Left renal pelvis (tissue), 4 donors: ENCODE data around the gene TBL3. TPM values are rescaled to one million over a fixed set of nuclear protein-coding genes. Genes with fewer than 3 reads are reported as not detected.

Experiments
- DNase-seq, 4 donors: peaks; one replicate each; pipeline ENCODE4 v3.0.0-alpha.2; 2013; ENCODE audit warnings: low read depth in 4 of 4, low spot score in 3 of 4
- polyA plus RNA-seq, 4 donors: library from polyadenylated mRNA; unstranded; fragments of 120-200 nt; gene quantifications; one replicate each; pipeline ENCODE4 v1.2.1, GENCODE V29; 2013; ENCODE audit not compliant: insufficient read length in 4 of 4

Gene TBL3
- polyA plus RNA-seq, 4 donors, result 25.1 to 46.9 (median 29.1) TPM

GRCh38 chr16:2031081-2031577 is 59.3 kb downstream of the TBL3 start:
- no peak for DNase-seq

Other genes starting within 250 kb of the TBL3 start
- 10 to 100 TPM; 18.7 to 46.6 (median 22.9) TPM for gene NME3, start 200.5 kb upstream of the TBL3 start, polyA plus RNA-seq
- gene EME2, start 199.2 kb upstream of the TBL3 start, polyA plus RNA-seq, result 10 to 100 TPM in 1 of 4 donors, 1 to 10 TPM in 3; 5.7 to 16.1 (median 8.0) TPM
- gene MRPS34, start 198.9 kb upstream of the TBL3 start, polyA plus RNA-seq, result 10 to 100 TPM; 37.1 to 89.4 (median 57.9) TPM
- gene SPSB3, start 189.5 kb upstream of the TBL3 start, polyA plus RNA-seq, result 10 to 100 TPM; 31.4 to 53.3 (median 35.4) TPM
- 10 to 100 TPM; 32.7 to 58.6 (median 34.8) TPM for gene NUBP2, start 189.1 kb upstream of the TBL3 start, polyA plus RNA-seq
- 1 to 10 TPM in 3 of 4 donors, under 1 TPM in 1; 0.15 to 3.6 (median 1.6) TPM for gene IGFALS, start 178.3 kb upstream of the TBL3 start, polyA plus RNA-seq
- 10 to 100 TPM; 29.7 to 51.8 (median 31.9) TPM for gene HAGH, start 145.2 kb upstream of the TBL3 start, polyA plus RNA-seq
- gene FAHD1, start 144.8 kb upstream of the TBL3 start, polyA plus RNA-seq, result 10 to 100 TPM; 22.5 to 46.7 (median 34.7) TPM
- 1 to 10 TPM in 2 of 4 donors, under 1 TPM in 2; 0.25 to 3.1 (median 1.00) TPM for gene MEIOB, start 99.9 kb upstream of the TBL3 start, polyA plus RNA-seq
- under 1 TPM in 3 of 4 donors, not detected in 1; 0.27 to 0.63 (median 0.42) TPM for gene HS3ST6, start 53.6 kb upstream of the TBL3 start, polyA plus RNA-seq
- 10 to 100 TPM; 12.7 to 78.7 (median 58.5) TPM for gene MSRB1, start 28.9 kb upstream of the TBL3 start, polyA plus RNA-seq
- gene RPL3L, start 17.4 kb upstream of the TBL3 start, polyA plus RNA-seq, result under 1 TPM; 0.09 to 0.34 (median 0.13) TPM
- gene NDUFB10, start 12.5 kb upstream of the TBL3 start, polyA plus RNA-seq, result 100 to 1,000 TPM in 3 of 4 donors, 10 to 100 TPM in 1; 86.4 to 134 (median 128) TPM
- gene RPS2, start 7.2 kb upstream of the TBL3 start, polyA plus RNA-seq, result 1,000 to 10,000 TPM; 1,831 to 2,075 (median 1,960) TPM
- gene RNF151, start 5.2 kb upstream of the TBL3 start, polyA plus RNA-seq, result not detected
- gene NOXO1, start 9.4 kb downstream of the TBL3 start, polyA plus RNA-seq, result 1 to 10 TPM in 1 of 4 donors, under 1 TPM in 3; 0.45 to 3.0 (median 0.78) TPM
- 10 to 100 TPM; 17.3 to 29.2 (median 23.9) TPM for gene GFER, start 12.1 kb downstream of the TBL3 start, polyA plus RNA-seq
- gene SYNGR3, start 17.9 kb downstream of the TBL3 start, polyA plus RNA-seq, result 1 to 10 TPM; 1.7 to 3.1 (median 1.9) TPM
- gene ZNF598, start 37.8 kb downstream of the TBL3 start, polyA plus RNA-seq, result 10 to 100 TPM; 16.9 to 28.3 (median 18.9) TPM
- 10 to 100 TPM in 1 of 4 donors, 1 to 10 TPM in 3; 4.2 to 12.3 (median 7.3) TPM for gene NPW, start 47.7 kb downstream of the TBL3 start, polyA plus RNA-seq
- gene NHERF2, start 54.8 kb downstream of the TBL3 start, polyA plus RNA-seq, result 100 to 1,000 TPM; 102 to 161 (median 104) TPM
- gene NTHL1, start 75.8 kb downstream of the TBL3 start, polyA plus RNA-seq, result 10 to 100 TPM; 15.8 to 27.1 (median 17.5) TPM
- gene TSC2, start 75.9 kb downstream of the TBL3 start, polyA plus RNA-seq, result 100 to 1,000 TPM; 121 to 183 (median 146) TPM
- 100 to 1,000 TPM in 2 of 4 donors, 10 to 100 TPM in 2; 51.6 to 119 (median 94.0) TPM for gene PKD1, start 163.8 kb downstream of the TBL3 start, polyA plus RNA-seq
- gene RAB26, start 176.6 kb downstream of the TBL3 start, polyA plus RNA-seq, result 1 to 10 TPM; 1.9 to 4.0 (median 2.4) TPM
- gene TRAF7, start 183.7 kb downstream of the TBL3 start, polyA plus RNA-seq, result 10 to 100 TPM; 41.7 to 56.9 (median 50.5) TPM
- 1 to 10 TPM in 3 of 4 donors, under 1 TPM in 1; 0.79 to 2.4 (median 1.4) TPM for gene CASKIN1, start 224.6 kb downstream of the TBL3 start, polyA plus RNA-seq
- gene MLST8, start 233.4 kb downstream of the TBL3 start, polyA plus RNA-seq, result 10 to 100 TPM; 32.8 to 55.0 (median 40.7) TPM
- 10 to 100 TPM in 1 of 4 donors, 1 to 10 TPM in 3; 4.6 to 11.5 (median 5.4) TPM for gene BRICD5, start 238.8 kb downstream of the TBL3 start, polyA plus RNA-seq
- gene PGP, start 242.8 kb downstream of the TBL3 start, polyA plus RNA-seq, result 10 to 100 TPM in 3 of 4 donors, 1 to 10 TPM in 1; 7.3 to 19.3 (median 13.3) TPM